Neural progenitor cell (in vitro differentiated cells): ENCODE results near the gene CBX1.

Experiments used
- EZH2 ChIP-seq: fragments of 200-600 bp; sonication (generic); IDR thresholded peaks from 2 replicates; pipeline ENCODE4 v1.6.1; 2017; ENCODE audit warnings: antibody characterized with exemption, mild to moderate bottlenecking, moderate library complexity
- TF ChIP-seq, protein P1 (sequence below): fragments of 200-600 bp; sonication (generic); IDR thresholded peaks from 2 replicates; pipeline ENCODE4 v1.5.1; 2017; ENCODE audit warnings: antibody characterized with exemption, mild to moderate bottlenecking

DNA sequence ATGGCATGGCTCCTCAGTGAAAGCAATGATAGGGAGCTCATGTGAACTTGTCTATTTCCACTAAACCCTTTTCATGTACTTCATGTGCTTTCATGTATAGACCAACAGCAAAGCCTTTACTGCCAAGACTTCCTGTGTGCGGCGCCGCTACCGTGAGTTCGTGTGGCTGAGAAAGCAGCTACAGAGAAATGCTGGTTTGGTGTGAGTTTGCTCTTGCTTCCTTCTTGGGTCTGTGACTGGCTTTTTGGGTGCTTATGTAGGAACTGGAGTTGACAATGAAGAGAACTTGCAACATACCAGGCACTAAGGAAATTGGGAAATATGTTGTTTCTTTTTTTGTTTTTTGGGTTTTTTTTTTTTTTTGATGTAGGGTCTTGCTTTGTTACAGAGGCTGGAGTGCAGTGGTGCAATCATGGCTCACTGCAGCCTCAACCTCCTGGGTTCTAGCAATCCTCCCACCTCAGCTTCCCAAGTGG lies 12.0 kb upstream of the CBX1 start:
- TF ChIP-seq, protein P1, sequence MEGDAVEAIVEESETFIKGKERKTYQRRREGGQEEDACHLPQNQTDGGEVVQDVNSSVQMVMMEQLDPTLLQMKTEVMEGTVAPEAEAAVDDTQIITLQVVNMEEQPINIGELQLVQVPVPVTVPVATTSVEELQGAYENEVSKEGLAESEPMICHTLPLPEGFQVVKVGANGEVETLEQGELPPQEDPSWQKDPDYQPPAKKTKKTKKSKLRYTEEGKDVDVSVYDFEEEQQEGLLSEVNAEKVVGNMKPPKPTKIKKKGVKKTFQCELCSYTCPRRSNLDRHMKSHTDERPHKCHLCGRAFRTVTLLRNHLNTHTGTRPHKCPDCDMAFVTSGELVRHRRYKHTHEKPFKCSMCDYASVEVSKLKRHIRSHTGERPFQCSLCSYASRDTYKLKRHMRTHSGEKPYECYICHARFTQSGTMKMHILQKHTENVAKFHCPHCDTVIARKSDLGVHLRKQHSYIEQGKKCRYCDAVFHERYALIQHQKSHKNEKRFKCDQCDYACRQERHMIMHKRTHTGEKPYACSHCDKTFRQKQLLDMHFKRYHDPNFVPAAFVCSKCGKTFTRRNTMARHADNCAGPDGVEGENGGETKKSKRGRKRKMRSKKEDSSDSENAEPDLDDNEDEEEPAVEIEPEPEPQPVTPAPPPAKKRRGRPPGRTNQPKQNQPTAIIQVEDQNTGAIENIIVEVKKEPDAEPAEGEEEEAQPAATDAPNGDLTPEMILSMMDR: no peak
- no peak for TF ChIP-seq EZH2
